ENCODE measurements around the gene TPST1. TPM values are rescaled to one million over a fixed set of nuclear protein-coding genes. Genes with fewer than 3 reads are reported as not detected.

TPST1 gene
- total RNA-seq, 1 experiment from 2014 or later: 15.9 TPM

- no CpG with 5 or more reads among the region's 7 CpGs for WGBS (ENCODE audit: extremely low coverage, insufficient read length, low lambda C conversion rate)
- H3K4ac ChIP-seq (ENCODE audit: low read depth, low read length): no peak overlapping the region
These were observed 40.8 kb upstream of the TPST1 start for GRCh38 chr7:66164356-66164755.

More at GRCh38 chr7:66164356-66164755, 40.8 kb upstream of the TPST1 start:
- no peak for TF ChIP-seq CTCF (conservative IDR thresholded peaks at IDR 0.05)
- no peak overlapping the region for H3K56ac ChIP-seq (ENCODE audit: insufficient read length, low read depth, low read length)
- H3K27ac ChIP-seq (ENCODE audit: insufficient read length, low read depth, low read length): no peak overlapping the region
- H3K14ac ChIP-seq (ENCODE audit: insufficient read depth, low read length): no peak overlapping the region
- no peak overlapping the region for H2AFZ ChIP-seq (ENCODE audit: low read length)
- no peaks in the 10 kb centered on the region for H3K4me1 Mint-ChIP-seq
- no peak overlapping the region for H3K4me3 Mint-ChIP-seq
- H4K91ac ChIP-seq (ENCODE audit: insufficient read length, low read depth, low read length): no peak overlapping the region
- H3K23me2 ChIP-seq (ENCODE audit: insufficient read length, low read depth, low read length, poor library complexity, severe bottlenecking): no peaks in the 10 kb centered on the region
- H3K4me2 ChIP-seq (ENCODE audit: insufficient read depth, insufficient read length, low read length): no peak overlapping the region
- H3K27me3 Mint-ChIP-seq (ENCODE audit: low read depth): no peaks in the 10 kb centered on the region
- no peak for DNase-seq
- H3K79me1 ChIP-seq (ENCODE audit: insufficient read depth, low read depth, low read length, poor library complexity, severe bottlenecking): no peaks in the 10 kb centered on the region
- H3K27ac Mint-ChIP-seq: no peak overlapping the region
- H3K79me2 ChIP-seq (ENCODE audit: insufficient read depth, low read length): no peaks in the 10 kb centered on the region
- H4K8ac ChIP-seq (replicated peaks; ENCODE audit: insufficient read length, low read depth, low read length): no peak overlapping the region
- no peaks in the 10 kb centered on the region; a peak in 2 of 5 replicates for H3K9me3 Mint-ChIP-seq
- H2BK120ac ChIP-seq (ENCODE audit: low read depth, low read length, poor library complexity, severe bottlenecking): no peak overlapping the region
- H4K5ac ChIP-seq (ENCODE audit: insufficient read length, low read depth, low read length): no peak overlapping the region
- H3K18ac ChIP-seq (ENCODE audit: insufficient read length, low read depth, low read length): no peak overlapping the region
- no peak overlapping the region for H3T11ph ChIP-seq (ENCODE audit: low read length)
- no peak overlapping the region for H2BK12ac ChIP-seq (ENCODE audit: insufficient read length, low read depth, low read length)
- H3K4me1 ChIP-seq (ENCODE audit: insufficient read depth, low read length): no peaks in the 10 kb centered on the region
- H3K9me3 ChIP-seq (ENCODE audit: control insufficient read depth, low read depth, low read length): no peaks in the 10 kb centered on the region
- H3K23ac ChIP-seq (ENCODE audit: insufficient read length, low read depth, low read length): no peak overlapping the region
- no peak overlapping the region for H2BK15ac ChIP-seq (ENCODE audit: low read depth, low read length)
- H3K36me3 Mint-ChIP-seq (ENCODE audit: insufficient read depth in 1 of 3, low read depth in 3 of 3): peaks cover 2 to 3% (median 3%) of the 10 kb centered on the region in 3 experiments; a peak in 3 of 7 replicates
- no peak overlapping the region for H2BK5ac ChIP-seq (ENCODE audit: insufficient read length, low read length)
- H2AK5ac ChIP-seq (ENCODE audit: insufficient read length, low read length): no peak overlapping the region
- H4K20me1 ChIP-seq (ENCODE audit: control insufficient read depth, insufficient read depth, insufficient read length): no peaks in the 10 kb centered on the region
- no peak overlapping the region for H2BK20ac ChIP-seq (ENCODE audit: low read depth, low read length, poor library complexity, severe bottlenecking)
- no peaks in the 10 kb centered on the region for H3K27me3 ChIP-seq (ENCODE audit: insufficient read depth, low read length)
- no peak overlapping the region for H3K9ac ChIP-seq (ENCODE audit: extremely low read depth, insufficient read length, low read length)
